NCI-H2227 treated with DMSO at 0.1 percent for 48 hours (cell line): ENCODE measurements around the gene LGR4.
"Not testable (repeated sequence)": the region's sequence is repeated elsewhere in the genome, so short reads cannot be mapped to it uniquely, and the experiment has no call there.

Source experiments
- DNase-seq: peaks from one replicate; lab custom pipeline; 2025; lab: John Stamatoyannopoulos, UW

Gene LGR4

DNA sequence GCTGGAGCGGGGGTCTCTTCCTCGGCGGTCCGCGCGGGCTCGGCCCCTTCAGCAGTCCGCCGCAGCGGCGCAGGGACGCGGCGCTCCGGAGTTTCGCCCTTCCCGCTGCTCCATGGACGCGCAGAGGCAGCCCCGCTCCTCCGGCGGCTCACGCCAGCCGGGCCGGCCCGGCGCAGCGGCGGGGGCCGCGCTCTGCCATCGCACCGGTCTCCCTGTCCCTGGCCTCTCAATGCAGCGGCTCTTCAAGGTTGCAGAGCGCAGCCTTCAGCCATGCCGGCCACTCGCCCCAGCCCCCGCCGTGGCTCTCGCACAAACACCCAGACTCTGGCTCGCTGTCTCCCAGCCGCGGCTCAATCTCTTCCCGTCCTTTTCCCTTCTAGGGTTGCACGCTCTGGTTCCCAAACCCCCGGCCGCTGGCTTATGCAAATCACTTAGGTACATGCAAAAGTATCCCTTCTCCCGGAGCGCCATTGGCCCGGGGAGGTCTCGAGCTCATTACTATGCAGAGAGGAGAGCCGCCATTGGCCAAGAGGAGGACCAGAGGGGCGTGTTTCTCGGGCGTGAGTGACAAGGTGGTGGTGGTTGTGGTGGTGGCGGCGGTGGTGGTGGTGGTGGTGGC, at the start of gene LGR4:
Gene LGR4 (minus strand): TSS at position 393 of the 619 bp plus-strand sequence. CDS start 488 bp downstream, outside the sequence.
- DNase-seq, result peak; percentile 95

GRCh38 chr11:27520226-27520625, 47.6 kb upstream of the LGR4 start:
- DNase-seq, result no peak

DNA sequence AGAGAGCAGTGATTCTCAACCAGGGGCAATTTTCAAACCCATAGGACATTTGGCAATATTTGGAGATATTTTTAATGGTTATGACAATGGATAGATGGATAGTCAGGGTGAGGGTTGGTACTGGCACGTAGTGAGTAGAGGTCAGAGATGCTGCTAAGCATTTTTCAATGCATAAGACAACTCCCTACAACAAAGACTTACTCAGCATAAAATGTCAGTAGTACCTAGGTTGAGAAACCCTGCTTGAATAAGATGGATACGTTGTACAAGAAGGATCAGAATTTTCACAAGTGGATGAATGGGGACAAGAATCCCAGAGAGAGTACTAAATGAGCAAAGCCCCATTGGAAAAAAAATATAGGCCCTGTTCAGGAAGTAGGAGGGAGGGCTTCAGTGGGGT, 45.9 kb upstream of the LGR4 start:
- no peak for DNase-seq

GRCh38 chr11:27517490-27517889, 44.9 kb upstream of the LGR4 start:
- not testable (repeated sequence) for DNase-seq

DNA sequence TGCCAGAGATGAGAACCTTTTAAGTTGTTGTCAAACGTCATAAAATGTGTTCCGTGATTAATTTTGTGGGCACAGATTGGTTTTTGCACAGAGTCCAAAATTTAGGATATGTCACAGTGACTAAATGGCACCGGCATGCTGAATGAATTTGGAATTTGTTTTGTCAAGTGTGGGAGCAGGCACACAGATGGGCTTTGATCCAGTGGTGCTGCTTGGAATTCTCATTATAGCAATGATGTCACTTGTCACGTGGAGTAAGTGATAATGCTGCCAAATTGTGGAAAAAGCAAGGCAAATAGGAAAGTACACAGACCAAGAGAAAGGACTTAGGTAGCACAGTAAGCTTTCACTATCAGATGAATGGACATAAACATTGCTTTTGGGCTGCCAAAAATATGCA, 42.0 kb upstream of the LGR4 start:
- DNase-seq, result no peak

DNA sequence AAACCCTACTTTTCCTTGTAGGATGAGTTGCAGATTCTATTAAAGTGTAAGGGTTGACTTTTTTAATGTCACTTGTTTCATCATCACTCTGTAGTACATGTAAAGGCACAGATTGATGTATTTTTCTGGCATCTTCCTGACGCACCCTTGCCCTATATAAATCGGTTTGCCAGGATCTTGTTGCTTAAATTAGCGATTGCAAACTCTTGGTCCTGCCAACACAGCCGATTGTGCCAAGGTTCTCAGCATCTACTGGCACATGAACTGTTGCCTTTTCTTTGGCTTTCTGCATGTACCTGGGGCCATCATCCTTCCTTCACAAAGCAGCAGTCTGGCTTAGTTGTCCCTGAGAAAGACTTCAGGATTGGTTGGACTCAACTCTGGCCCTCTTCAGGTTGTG, 41.5 kb upstream of the LGR4 start:
- DNase-seq, result no peak

GRCh38 chr11:27513389-27513788, 40.8 kb upstream of the LGR4 start:
- DNase-seq, result no peak

GRCh38 chr11:27512238-27512637, 39.6 kb upstream of the LGR4 start:
- DNase-seq, result no peak

GRCh38 chr11:27509908-27510307, 37.3 kb upstream of the LGR4 start:
- DNase-seq, result no peak

DNA sequence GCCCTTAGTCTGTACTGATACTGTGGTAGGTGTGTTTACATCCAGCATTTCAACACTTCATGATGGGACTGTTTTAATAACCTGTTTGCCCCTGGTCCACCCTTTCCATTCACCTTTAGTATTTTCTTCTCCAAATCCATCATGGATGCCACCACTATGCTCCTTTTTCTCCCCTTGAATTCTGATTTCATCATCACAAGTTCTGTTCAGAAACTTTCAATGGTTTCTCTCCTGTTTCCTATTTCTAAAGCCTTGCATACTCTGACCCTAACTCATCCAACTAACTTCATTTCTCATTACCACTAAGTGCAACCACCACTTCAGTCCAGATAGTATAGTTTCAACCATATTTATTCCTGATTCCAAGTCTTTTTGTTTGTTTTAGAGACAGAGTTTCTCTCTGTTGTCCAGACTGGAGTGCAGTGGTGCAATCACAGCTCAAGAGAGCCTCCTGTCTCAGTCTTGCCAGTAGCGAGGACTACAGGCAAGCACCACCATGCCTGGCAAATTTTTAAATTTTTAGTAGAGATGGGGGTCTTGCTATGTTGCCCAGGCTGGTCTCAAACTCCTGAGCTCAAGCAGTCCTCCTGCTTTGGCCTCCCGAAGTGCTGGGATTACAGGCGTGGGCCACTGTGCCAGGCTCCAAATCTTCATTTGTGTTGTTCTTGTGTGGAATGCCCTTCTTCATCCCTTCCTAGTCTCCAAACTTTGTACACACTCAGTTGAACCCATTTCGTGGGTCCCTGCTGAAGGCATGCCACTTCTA, 35.1 kb upstream of the LGR4 start:
- no peak for DNase-seq

- DNase-seq, result peak; percentile 97
These were observed 33.9 kb upstream of the LGR4 start, which contains the start of gene LIN7C for GRCh38 chr11:27506200-27507182. Gene LIN7C (minus strand): TSS chr11:27506769. CDS start chr11:27506752, 17 bp downstream.

DNA sequence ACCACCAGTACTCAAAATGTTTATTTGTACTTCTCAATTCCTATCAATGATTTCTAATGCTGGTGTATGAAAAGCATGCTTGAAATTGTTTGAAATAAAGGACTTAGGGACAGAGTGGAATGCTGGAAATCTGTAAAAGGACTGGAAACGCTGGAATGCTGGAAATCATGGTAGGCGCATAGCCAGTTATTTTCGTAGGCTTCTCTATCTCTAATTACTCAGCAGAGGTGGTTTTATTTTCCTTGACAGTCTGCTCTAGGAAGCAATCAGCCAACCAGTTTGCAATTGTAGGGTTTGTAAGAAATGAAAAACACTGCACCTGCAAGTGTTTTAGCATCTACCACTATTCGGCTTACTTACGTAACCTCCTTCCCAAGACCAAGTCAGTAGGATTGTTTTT, 33.2 kb upstream of the LGR4 start:
- no peak for DNase-seq

- no peak for DNase-seq
These were observed 31.6 kb upstream of the LGR4 start for GRCh38 chr11:27504205-27504604.

- no peak for DNase-seq
These were observed 28.5 kb upstream of the LGR4 start for GRCh38 chr11:27501100-27501499.

DNA sequence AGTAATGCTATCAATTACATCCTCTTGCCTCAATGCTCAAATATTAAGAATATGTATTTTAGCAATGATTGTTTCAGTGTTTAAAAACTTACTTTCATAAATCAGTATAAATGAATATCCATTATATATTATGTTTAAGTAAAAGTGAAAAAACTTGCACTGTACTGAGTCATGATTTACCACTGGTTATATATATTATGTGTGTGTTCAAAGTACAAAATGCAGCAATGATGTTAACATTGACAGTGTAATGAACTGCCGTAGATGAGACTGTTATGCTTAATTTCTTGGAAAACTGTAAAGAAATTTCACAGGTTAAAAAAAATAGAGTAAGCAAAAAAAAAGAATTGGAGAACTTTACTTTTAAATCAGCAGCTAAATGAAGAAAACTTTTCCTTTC, 25.3 kb upstream of the LGR4 start:
- DNase-seq, result no peak

GRCh38 chr11:27497284-27497866, 24.8 kb upstream of the LGR4 start:
- peak; percentile 22 for DNase-seq

GRCh38 chr11:27496461-27496860, 23.9 kb upstream of the LGR4 start:
- no peak for DNase-seq

DNA sequence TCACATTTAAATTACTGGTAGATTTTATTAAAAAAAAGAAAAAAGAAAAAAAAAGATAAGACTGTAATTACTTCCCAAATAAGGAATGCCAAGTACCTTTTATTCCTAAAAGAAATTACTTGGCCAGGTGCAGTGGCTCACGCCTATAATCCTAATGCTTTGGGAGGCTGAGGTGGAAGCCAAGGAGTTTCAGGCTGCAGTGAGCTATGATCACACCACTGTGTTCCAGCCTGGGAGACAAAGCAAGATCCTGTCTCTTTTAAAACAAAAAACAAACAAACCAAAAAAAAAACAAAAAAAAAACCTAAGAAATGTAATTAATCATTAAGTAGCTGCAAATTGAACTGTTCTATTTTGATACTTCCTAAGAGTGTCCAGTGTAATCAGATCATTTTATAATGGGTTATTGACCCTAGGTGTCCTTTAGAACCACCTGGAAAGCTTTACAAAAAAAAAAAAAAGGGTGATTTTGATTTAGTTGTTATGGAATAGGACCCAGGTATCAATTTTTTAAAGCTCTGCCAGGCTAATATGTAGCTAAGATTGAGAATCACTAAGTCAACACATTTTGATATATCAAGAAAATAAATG, 23.2 kb upstream of the LGR4 start:
- no peak for DNase-seq

DNA sequence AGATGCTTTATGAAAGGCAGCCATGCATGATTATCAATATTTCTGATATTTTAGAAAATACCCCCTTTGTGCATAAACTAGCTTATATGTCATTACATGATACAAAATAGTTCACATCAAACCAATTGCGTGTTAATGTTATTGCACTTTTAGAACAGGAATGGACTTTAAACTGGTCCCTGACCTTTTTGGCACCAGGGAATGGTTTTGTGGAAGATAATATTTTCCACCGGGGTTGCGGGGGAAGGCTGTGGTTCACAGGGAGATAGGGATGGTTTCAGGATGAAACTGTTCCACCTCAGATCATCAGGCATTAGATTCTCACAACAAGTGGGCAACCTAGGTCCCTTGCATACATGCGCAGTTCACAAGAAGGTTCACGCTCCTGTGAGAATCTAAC, 16.5 kb upstream of the LGR4 start:
- no peak for DNase-seq

DNA sequence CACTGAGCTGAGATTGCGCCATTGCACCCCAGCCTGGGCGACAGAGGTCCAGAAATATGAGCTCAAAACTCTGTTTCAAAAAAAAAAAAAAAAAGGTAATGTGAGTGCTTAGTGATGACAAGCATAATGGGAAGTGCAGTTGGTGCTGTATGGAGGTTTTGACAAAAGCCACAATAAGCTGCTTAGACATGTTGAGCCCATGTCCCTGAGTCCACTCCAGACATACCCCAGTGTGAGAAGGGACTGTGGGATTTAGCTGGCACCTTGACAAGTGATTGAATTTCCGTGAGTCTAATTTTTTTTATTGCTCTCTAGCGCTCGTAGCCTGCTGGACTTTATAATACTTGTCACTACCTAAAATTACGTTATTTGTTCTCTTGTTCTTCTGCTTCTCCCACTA, 15.1 kb upstream of the LGR4 start:
- DNase-seq, result no peak

DNA sequence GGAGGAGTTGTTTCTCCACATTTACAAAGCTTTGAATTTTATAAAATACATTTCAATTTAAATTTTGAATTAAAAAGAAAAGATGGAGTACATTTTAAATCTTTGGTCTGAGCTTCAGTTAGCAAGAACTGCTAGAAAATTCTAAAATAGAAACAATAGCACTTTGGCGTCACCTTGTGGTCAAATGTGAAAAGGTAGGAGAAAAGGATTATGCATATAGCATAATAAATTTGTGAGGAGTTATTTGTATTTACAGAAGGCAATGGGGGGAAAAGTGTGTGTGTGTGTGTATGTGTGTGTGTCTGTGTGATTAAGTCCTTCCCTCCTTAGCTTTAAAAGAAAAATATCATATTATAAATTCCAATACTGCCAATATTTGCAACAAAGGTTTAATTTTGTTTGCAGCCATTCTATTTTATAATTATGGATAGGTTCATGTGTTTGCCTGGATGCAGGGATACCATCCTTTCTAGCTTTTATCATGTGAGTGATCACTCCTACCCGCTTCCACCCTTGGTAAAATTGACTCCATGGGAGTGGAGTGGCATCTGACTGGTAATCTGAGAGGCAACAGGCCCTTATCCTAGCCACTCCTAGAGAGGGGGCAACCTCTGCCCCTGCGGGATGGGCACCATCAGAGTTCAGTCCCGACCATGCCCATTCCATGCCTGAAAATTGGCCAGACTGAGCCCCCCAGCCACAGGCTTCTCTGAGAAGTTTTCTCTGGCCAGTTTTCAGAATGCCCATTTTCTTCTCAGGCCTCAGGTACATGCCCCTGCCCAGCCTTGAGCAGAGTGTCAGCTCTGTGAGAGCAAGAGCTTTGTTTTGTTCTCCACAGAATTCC, 13.6 kb upstream of the LGR4 start:
- DNase-seq, result peak; percentile 73
